ENCODE measurements around the gene KCNK3. TPM values are rescaled to one million over a fixed set of nuclear protein-coding genes. Genes with fewer than 3 reads are reported as not detected.

The KCNK3 gene
- total RNA-seq, 4 donors from 2014 or later = 0.37 to 1.5 (median 0.82) TPM

DNA sequence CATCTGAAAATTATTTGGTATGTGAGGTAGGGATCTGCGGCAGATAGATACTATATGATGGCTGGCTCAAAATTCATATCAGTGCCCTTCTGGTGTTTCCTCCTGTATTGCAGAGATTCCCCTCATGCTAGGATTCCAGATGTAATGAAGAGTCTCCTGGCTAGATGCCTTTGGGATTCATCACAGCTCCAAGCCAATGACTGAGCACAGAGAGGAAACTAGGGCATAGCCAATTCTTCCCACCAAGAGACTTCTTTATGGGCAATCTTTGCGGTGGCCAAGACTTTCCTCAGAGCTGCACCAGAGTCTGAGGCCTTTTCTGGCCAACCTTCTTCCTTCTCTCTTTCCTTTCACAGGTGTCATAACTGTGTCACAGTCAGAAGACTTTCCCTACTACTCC is 25.9 kb upstream of the KCNK3 start:
- no peak for TF ChIP-seq POLR2AphosphoS5 (IDR thresholded peaks at IDR 0.05)
- Histone ChIP-seq H3K9me3 (no peaks in the 10 kb centered on the region), H3K4me3 (no peak overlapping the region), H3K27me3 (no peaks in the 10 kb centered on the region), H3K36me3 (no peaks in the 10 kb centered on the region), H3K27ac (no peak overlapping the region), H3K4me1 (no peaks in the 10 kb centered on the region)
- DNase-seq = no peak
- WGBS, 2 donors (ENCODE audit: low coverage in 1 of 2) = 73 to 88% methylated on average over 2 of the region's 2 CpGs
- intact Hi-C loops (cut with DNase I; ENCODE audit: low total_unique reads) (no loop called here), in situ Hi-C loops (cut with MboI; ENCODE audit: low pct_ligation_motif_present in 1 of 4, low pct_unique_long_range_greater_than_20kb in 1 of 4, low sequenced_read_pairs in 3 of 4) (no loop called here)

DNA sequence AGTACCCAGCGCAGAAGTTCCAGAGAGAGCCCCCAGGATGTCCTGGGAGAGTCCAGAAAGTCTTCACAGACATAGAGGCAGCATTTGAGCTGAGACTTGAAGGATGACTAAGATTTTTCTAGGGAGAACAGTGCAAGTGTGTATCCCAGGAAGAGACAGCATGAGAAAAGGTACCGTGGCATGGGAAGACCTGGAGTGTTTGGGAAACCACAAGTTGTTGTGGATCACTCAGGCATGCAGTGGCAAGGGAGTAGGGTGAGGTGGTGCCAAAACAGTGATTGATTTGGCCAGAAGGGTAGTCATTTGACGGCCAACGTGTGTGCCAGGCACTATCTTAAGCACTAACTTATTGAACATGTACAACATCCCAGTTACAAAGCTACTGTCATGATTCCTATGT is 24.5 kb upstream of the KCNK3 start:
- intact Hi-C loops (cut with DNase I; ENCODE audit: low total_unique reads) (no loop called here), in situ Hi-C loops (cut with MboI; ENCODE audit: low pct_ligation_motif_present in 1 of 4, low pct_unique_long_range_greater_than_20kb in 1 of 4, low sequenced_read_pairs in 3 of 4) (no loop called here)
- TF ChIP-seq EP300 (IDR thresholded peaks at IDR 0.05; ENCODE audit: low read depth) = no peak
- Histone ChIP-seq H3K4me3 (no peak overlapping the region), H3K27ac (no peak overlapping the region), H3K27me3 (peaks cover 8% of the 10 kb centered on the region), H3K4me1 (no peaks in the 10 kb centered on the region), H3K36me3 (no peaks in the 10 kb centered on the region), H3K9me3 (no peaks in the 10 kb centered on the region)
- WGBS, 2 donors (ENCODE audit: low coverage in 1 of 2) = 89 to 90% methylated on average over 2 to 4 of the region's 4 CpGs
- DNase-seq = no peak

DNA sequence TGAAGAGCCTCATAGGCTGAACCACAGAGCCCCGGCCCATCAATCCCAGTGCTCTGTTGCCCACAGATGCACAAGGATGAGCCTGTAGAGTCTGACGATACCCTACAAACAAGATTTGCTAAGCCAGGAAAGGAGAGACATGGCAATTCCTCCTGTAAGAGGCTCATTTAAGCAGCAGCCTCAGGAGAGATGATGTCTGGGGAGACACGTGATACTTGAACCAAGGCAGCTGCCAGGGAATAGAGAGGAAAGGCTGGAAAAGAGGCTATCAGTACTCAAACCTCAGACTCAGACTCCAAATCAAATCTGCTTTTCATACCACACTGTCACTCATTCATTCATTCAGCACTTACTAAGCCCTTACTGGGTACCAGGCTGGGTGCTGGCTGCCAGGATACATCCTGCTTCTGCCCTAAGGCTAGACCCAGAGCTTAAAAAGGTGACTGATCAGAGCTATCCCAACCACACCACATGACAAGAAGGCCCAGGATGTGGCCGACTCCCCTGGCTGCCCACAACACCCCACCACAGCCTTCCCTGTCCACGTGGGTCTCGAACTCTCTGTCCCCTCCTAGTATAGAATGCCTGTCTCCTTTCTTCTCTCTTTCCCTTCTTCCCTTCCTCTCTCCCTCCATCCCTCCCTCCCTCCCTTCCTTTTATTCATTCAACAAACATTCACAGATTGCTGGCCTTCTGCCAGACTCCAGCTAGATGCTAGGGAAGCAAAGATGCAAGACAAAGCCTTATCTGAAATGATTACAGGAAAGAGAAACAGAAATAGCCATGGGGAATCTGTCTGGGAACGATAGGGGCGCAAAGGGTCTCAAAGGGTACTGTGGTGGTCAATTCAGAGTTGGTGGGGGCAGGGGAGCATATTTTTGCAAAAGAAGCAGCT is 23.4 kb upstream of the KCNK3 start:
- intact Hi-C loops (cut with DNase I; ENCODE audit: low total_unique reads) = no loop called here
- Histone ChIP-seq H3K4me3 (no peak overlapping the region), H3K27ac (no peak overlapping the region), H3K36me3 (no peaks in the 10 kb centered on the region), H3K27me3 (peaks cover 8% of the 10 kb centered on the region), H3K4me1 (no peaks in the 10 kb centered on the region), H3K9me3 (no peaks in the 10 kb centered on the region)
- in situ Hi-C loops (cut with MboI; ENCODE audit: low pct_ligation_motif_present in 1 of 4, low pct_unique_long_range_greater_than_20kb in 1 of 4, low sequenced_read_pairs in 3 of 4) = no loop called here
- DNase-seq = no peak
- TF ChIP-seq EP300 (IDR thresholded peaks at IDR 0.05; ENCODE audit: low read depth) (no peak), POLR2AphosphoS5 (IDR thresholded peaks at IDR 0.05) (no peak), POLR2A (IDR thresholded peaks at IDR 0.05) (no peak)
- TF ChIP-seq, protein P1, sequence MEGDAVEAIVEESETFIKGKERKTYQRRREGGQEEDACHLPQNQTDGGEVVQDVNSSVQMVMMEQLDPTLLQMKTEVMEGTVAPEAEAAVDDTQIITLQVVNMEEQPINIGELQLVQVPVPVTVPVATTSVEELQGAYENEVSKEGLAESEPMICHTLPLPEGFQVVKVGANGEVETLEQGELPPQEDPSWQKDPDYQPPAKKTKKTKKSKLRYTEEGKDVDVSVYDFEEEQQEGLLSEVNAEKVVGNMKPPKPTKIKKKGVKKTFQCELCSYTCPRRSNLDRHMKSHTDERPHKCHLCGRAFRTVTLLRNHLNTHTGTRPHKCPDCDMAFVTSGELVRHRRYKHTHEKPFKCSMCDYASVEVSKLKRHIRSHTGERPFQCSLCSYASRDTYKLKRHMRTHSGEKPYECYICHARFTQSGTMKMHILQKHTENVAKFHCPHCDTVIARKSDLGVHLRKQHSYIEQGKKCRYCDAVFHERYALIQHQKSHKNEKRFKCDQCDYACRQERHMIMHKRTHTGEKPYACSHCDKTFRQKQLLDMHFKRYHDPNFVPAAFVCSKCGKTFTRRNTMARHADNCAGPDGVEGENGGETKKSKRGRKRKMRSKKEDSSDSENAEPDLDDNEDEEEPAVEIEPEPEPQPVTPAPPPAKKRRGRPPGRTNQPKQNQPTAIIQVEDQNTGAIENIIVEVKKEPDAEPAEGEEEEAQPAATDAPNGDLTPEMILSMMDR (IDR thresholded peaks at IDR 0.05) = no peak
- 75% methylated on average over 1 to 8 of the region's 8 CpGs for WGBS, 2 donors (ENCODE audit: low coverage in 1 of 2)

DNA sequence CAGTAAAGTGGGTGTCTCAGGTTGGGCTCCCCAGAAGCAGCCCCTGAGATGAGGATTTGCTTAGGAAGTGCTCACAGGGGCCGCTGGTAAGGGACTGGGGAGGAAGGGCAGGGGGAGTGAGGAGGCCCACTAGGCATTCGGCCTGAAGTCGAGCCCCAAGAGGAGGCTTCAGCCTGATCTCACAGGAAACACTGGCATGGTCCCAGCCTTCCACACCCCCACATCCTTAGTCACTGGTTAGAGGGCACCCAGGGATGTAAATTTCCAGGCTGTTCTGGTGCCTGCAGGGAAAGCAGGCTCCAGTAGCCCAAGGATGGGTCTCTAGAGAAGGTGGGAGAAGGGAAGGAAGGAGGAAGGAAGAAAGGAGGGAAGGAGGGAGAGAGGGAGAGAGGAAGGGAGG is 22.4 kb upstream of the KCNK3 start:
- DNase-seq = no peak
- in situ Hi-C loops (cut with MboI; ENCODE audit: low pct_ligation_motif_present in 1 of 4, low pct_unique_long_range_greater_than_20kb in 1 of 4, low sequenced_read_pairs in 3 of 4) (no loop called here), intact Hi-C loops (cut with DNase I; ENCODE audit: low total_unique reads) (no loop called here)
- H3K36me3 ChIP-seq = no peaks in the 10 kb centered on the region
- H3K27me3 ChIP-seq = peaks cover 8% of the 10 kb centered on the region
- H3K4me3 ChIP-seq = no peak overlapping the region
- no peaks in the 10 kb centered on the region for H3K4me1 ChIP-seq
- no peaks in the 10 kb centered on the region for H3K9me3 ChIP-seq
- no peak overlapping the region for H3K27ac ChIP-seq
- WGBS, 2 donors (ENCODE audit: low coverage in 1 of 2) = 33% methylated on average over 3 of the region's 3 CpGs; no CpG with 5 or more reads in 1 of the 2 donors
- no peak for TF ChIP-seq EP300 (IDR thresholded peaks at IDR 0.05; ENCODE audit: low read depth)
- TF ChIP-seq, protein P1 (IDR thresholded peaks at IDR 0.05) = no peak
- no peak for TF ChIP-seq POLR2AphosphoS5 (IDR thresholded peaks at IDR 0.05)
- no peak for TF ChIP-seq POLR2A (IDR thresholded peaks at IDR 0.05)

DNA sequence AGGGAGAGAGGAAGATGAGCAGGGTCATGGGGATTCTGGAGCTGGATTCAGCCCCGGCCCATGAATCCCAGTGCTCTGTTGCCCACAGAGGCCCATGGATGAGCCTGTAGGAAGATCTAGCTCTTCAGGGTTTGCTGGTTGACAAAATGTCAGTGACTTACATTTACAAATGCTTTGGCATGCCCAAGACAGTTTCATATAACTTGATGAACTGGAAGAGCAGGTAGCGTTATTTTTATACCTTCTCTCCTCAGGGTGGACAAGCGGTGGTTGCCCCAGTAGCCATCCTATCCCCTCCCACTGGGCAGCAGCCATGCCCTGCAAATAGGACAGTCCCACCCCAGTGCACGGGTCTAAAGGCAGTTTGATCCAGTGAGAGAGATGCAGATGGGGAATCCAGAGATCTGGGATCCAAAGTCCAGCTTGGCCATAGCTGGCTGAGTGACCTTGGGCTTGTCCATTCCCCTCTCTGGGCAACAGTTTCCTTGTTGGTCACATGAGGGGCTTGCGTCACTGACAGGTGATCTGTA is 21.5 kb upstream of the KCNK3 start:
- DNase-seq = no peak
- H3K9me3 ChIP-seq = no peaks in the 10 kb centered on the region
- no peak for TF ChIP-seq POLR2AphosphoS5 (IDR thresholded peaks at IDR 0.05)
- no peak for TF ChIP-seq EP300 (IDR thresholded peaks at IDR 0.05; ENCODE audit: low read depth)
- no peak for TF ChIP-seq POLR2A (IDR thresholded peaks at IDR 0.05)
- TF ChIP-seq, protein P1 (IDR thresholded peaks at IDR 0.05) = no peak
- H3K4me3 ChIP-seq = no peak overlapping the region
- in situ Hi-C loops (cut with MboI; ENCODE audit: low pct_ligation_motif_present in 1 of 4, low pct_unique_long_range_greater_than_20kb in 1 of 4, low sequenced_read_pairs in 3 of 4) = no loop called here
- intact Hi-C loops (cut with DNase I; ENCODE audit: low total_unique reads) = no loop called here
- 71 to 73% methylated on average over 1 to 5 of the region's 5 CpGs for WGBS, 2 donors (ENCODE audit: low coverage in 1 of 2)
- H3K27me3 ChIP-seq = peaks cover 8% of the 10 kb centered on the region
- no peaks in the 10 kb centered on the region for H3K36me3 ChIP-seq
- H3K4me1 ChIP-seq = no peaks in the 10 kb centered on the region
- no peak overlapping the region for H3K27ac ChIP-seq
